ENCODE results near the gene TENM3.

- TF ChIP-seq POLR2A (IDR thresholded peaks at IDR 0.05) (no peak), CTCF (IDR thresholded peaks at IDR 0.05) (no peak)
Observed at GRCh38 chr4:182394181-182394580, 151.0 kb downstream of the TENM3 start.

Data from uterus (tissue), 2 donors.